Body of pancreas (tissue), 4 donors: ENCODE measurements around the gene COL18A1.

Experiments used
- CTCF ChIP-seq, 7 experiments: fragments of 450-650 bp in 4 of 7; fragments of 200-600 bp in 3 of 7; sonication (generic) in 3 of 7; IDR thresholded peaks; one replicate each; pipeline ENCODE4 v1.5.1; 2016 to 2019; ENCODE audit warnings: antibody characterized with exemption in 7 of 7
- POLR2A ChIP-seq, 3 donors: fragments of 450-650 bp; IDR thresholded peaks; one replicate each; pipeline ENCODE4 v1.6.1; 2016; ENCODE audit warnings: antibody characterized with exemption in 3 of 3, mild to moderate bottlenecking in 2 of 3

GRCh38 chr21:45472445-45473365, 67.7 kb downstream of the COL18A1 start:
- TF ChIP-seq CTCF (IDR thresholded peaks at IDR 0.05) = no peak
- no peak for TF ChIP-seq POLR2A (IDR thresholded peaks at IDR 0.05)
